HTR-8/SVneo (cell line): ENCODE measurements around the gene FIGNL2.
"Not testable (repeated sequence)": the region's sequence is repeated elsewhere in the genome, so short reads cannot be mapped to it uniquely, and the experiment has no call there.

ENCODE experiments used
- DNase-seq: peaks from one replicate; pipeline ENCODE4 v3.0.0; 2011; ENCODE audit warnings: low spot score, mixed read lengths; ENCODE audit not compliant: insufficient read length
- FAIRE-seq: peaks from 2 replicates; lab custom pipeline; 2011; peaks lifted over from hg19 to GRCh38; lab: Jason Lieb, UNC

FIGNL2 gene

GRCh38 chr12:51848326-51848727 lies at the start of gene FIGNL2:
Gene FIGNL2, minus strand, starts transcription at chr12:51848718. Its CDS starts 26,305 bp downstream, at chr12:51822413.
- FAIRE-seq (no peak), DNase-seq (no peak)

- FAIRE-seq: no peak
- DNase-seq: no peak
These were observed 48.7 kb upstream of the FIGNL2 start for GRCh38 chr12:51897181-51897580.

- no peak for DNase-seq
- FAIRE-seq: no peak
These were observed 47.7 kb upstream of the FIGNL2 start for GRCh38 chr12:51896236-51896635.

GRCh38 chr12:51895378-51896135 lies 47.0 kb upstream of the FIGNL2 start:
- DNase-seq (no peak), FAIRE-seq (no peak)

GRCh38 chr12:51893786-51894185 lies 45.3 kb upstream of the FIGNL2 start:
- FAIRE-seq: no peak
- no peak for DNase-seq

GRCh38 chr12:51891843-51892242 lies 43.3 kb upstream of the FIGNL2 start:
- FAIRE-seq (no peak), DNase-seq (no peak)

GRCh38 chr12:51890511-51891171 lies 42.1 kb upstream of the FIGNL2 start:
- DNase-seq (no peak), FAIRE-seq (no peak)

GRCh38 chr12:51890133-51890464 lies 41.6 kb upstream of the FIGNL2 start:
- no peak for FAIRE-seq
- no peak for DNase-seq

- DNase-seq: no peak
- FAIRE-seq: no peak
These were observed 41.0 kb upstream of the FIGNL2 start for GRCh38 chr12:51889216-51890132.

GRCh38 chr12:51888316-51889215 lies 40.0 kb upstream of the FIGNL2 start:
- FAIRE-seq (no peak), DNase-seq (no peak)

GRCh38 chr12:51887476-51888315 lies 39.2 kb upstream of the FIGNL2 start, which contains the start of gene ANKRD33:
Gene ANKRD33, plus strand, starts transcription at chr12:51888103. Its CDS starts 84 bp downstream, at chr12:51888187.
- FAIRE-seq: no peak
- no peak for DNase-seq

GRCh38 chr12:51886021-51886710 lies 37.6 kb upstream of the FIGNL2 start:
- no peak for FAIRE-seq
- peak; percentile 89 for DNase-seq

- FAIRE-seq, DNase-seq: not testable (repeated sequence)
These were observed 36.9 kb upstream of the FIGNL2 start for GRCh38 chr12:51885294-51886020.

GRCh38 chr12:51884676-51885229 lies 36.2 kb upstream of the FIGNL2 start:
- no peak for DNase-seq
- FAIRE-seq: no peak

- FAIRE-seq (no peak), DNase-seq (no peak)
These were observed 35.6 kb upstream of the FIGNL2 start for GRCh38 chr12:51883998-51884675.

- no peak for FAIRE-seq
- no peak for DNase-seq
These were observed 34.8 kb upstream of the FIGNL2 start for GRCh38 chr12:51883295-51883694.

GRCh38 chr12:51879102-51879501 lies 30.6 kb upstream of the FIGNL2 start:
- DNase-seq: no peak
- no peak for FAIRE-seq
